ENCODE results near the gene RFESD. TPM values are rescaled to one million over a fixed set of nuclear protein-coding genes. Genes with fewer than 3 reads are reported as not detected.

Gene RFESD
- total and polyA plus RNA-seq, 2 experiments from 2014 or later = 1.6 to 2.3 TPM

DNA sequence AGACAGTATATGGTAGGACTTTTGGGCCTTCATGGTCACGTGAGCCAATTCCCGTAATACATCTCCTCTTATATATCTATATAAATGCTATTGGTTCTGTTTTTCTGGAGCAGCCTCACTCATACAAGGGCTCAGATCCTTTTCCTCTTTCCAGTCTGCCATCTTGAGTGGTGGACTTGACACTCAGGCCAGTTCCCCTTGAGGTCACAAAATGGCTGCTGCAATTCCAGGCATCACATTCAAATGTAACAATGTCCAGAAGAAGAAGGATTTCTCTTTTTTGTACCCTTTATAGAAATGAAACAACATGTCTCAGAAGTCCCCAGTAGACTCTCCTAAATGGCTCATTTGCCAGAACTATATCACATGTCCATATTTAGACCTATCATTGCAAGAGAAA lies 22.2 kb upstream of the RFESD start:
- no peak for DNase-seq (ENCODE audit: low spot score)
- no peak overlapping the region for H2AFZ ChIP-seq
- no peaks in the 10 kb centered on the region for H3K9me3 ChIP-seq (ENCODE audit: low read depth)
- no peaks in the 10 kb centered on the region for H3K79me2 ChIP-seq
- H3K36me3 ChIP-seq (replicated peaks; ENCODE audit: insufficient read depth, low read depth) = no peaks in the 10 kb centered on the region
- H3K4me1 ChIP-seq (ENCODE audit: insufficient read depth) = peaks cover 18% of the 10 kb centered on the region
- peaks cover 32% of the 10 kb centered on the region for H3K27me3 ChIP-seq
- TF ChIP-seq EZH2 (IDR thresholded peaks at IDR 0.05; ENCODE audit: borderline replicate concordance) (no peak), EZH2phosphoT487 (IDR thresholded peaks at IDR 0.05; ENCODE audit: low read depth, severe bottlenecking, unreplicated experiment) (no peak)
- TF ChIP-seq, protein P1, sequence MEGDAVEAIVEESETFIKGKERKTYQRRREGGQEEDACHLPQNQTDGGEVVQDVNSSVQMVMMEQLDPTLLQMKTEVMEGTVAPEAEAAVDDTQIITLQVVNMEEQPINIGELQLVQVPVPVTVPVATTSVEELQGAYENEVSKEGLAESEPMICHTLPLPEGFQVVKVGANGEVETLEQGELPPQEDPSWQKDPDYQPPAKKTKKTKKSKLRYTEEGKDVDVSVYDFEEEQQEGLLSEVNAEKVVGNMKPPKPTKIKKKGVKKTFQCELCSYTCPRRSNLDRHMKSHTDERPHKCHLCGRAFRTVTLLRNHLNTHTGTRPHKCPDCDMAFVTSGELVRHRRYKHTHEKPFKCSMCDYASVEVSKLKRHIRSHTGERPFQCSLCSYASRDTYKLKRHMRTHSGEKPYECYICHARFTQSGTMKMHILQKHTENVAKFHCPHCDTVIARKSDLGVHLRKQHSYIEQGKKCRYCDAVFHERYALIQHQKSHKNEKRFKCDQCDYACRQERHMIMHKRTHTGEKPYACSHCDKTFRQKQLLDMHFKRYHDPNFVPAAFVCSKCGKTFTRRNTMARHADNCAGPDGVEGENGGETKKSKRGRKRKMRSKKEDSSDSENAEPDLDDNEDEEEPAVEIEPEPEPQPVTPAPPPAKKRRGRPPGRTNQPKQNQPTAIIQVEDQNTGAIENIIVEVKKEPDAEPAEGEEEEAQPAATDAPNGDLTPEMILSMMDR (IDR thresholded peaks at IDR 0.05; ENCODE audit: poor library complexity) = no peak
- no peak overlapping the region for H3K27ac ChIP-seq
- no peak overlapping the region for H3K4me3 ChIP-seq
- H3K9me2 ChIP-seq (replicated peaks; ENCODE audit: insufficient read depth) = no peaks in the 10 kb centered on the region
- WGBS (ENCODE audit: low lambda C conversion rate, missing lambda C conversion rate) = 98% methylated on average over 2 of the region's 2 CpGs
- no peaks in the 10 kb centered on the region for H4K20me1 ChIP-seq (ENCODE audit: insufficient read depth, poor library complexity, severe bottlenecking)
- no peak overlapping the region for H3K4me2 ChIP-seq

DNA sequence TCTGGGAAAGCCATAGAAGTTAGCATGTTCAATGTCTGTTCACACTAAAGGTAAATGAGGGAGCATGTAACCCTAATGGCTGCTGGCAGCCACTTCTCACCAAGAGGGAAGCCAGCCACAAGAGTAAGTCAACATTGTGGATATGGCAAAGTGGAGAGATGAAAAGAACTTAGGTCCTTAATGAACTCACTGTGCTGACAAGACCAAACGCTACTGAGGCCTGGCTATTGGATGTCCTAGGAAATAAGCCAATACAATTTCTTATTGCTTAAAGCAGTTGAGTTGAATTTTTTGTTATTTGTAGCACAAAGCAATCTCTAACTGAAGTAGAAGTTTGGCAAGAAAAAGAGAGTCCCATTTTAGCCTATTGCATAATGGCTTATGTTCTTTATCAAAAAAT lies 19.9 kb upstream of the RFESD start:
- TF ChIP-seq EZH2phosphoT487 (IDR thresholded peaks at IDR 0.05; ENCODE audit: low read depth, severe bottlenecking, unreplicated experiment) (no peak), EZH2 (IDR thresholded peaks at IDR 0.05; ENCODE audit: borderline replicate concordance) (no peak)
- Histone ChIP-seq H4K20me1 (ENCODE audit: insufficient read depth, poor library complexity, severe bottlenecking) (no peaks in the 10 kb centered on the region), H3K27me3 (peaks cover 17% of the 10 kb centered on the region), H3K36me3 (replicated peaks; ENCODE audit: insufficient read depth, low read depth) (no peaks in the 10 kb centered on the region), H2AFZ (no peak overlapping the region), H3K9me2 (replicated peaks; ENCODE audit: insufficient read depth) (no peaks in the 10 kb centered on the region), H3K79me2 (no peaks in the 10 kb centered on the region), H3K27ac (no peak overlapping the region), H3K9me3 (ENCODE audit: low read depth) (no peaks in the 10 kb centered on the region), H3K4me1 (ENCODE audit: insufficient read depth) (peaks cover 3% of the 10 kb centered on the region), H3K4me2 (no peak overlapping the region), H3K4me3 (no peak overlapping the region)
- DNase-seq (ENCODE audit: low spot score) = no peak
- 76% methylated on average over 1 of the region's 1 CpG for WGBS (ENCODE audit: low lambda C conversion rate, missing lambda C conversion rate)

DNA sequence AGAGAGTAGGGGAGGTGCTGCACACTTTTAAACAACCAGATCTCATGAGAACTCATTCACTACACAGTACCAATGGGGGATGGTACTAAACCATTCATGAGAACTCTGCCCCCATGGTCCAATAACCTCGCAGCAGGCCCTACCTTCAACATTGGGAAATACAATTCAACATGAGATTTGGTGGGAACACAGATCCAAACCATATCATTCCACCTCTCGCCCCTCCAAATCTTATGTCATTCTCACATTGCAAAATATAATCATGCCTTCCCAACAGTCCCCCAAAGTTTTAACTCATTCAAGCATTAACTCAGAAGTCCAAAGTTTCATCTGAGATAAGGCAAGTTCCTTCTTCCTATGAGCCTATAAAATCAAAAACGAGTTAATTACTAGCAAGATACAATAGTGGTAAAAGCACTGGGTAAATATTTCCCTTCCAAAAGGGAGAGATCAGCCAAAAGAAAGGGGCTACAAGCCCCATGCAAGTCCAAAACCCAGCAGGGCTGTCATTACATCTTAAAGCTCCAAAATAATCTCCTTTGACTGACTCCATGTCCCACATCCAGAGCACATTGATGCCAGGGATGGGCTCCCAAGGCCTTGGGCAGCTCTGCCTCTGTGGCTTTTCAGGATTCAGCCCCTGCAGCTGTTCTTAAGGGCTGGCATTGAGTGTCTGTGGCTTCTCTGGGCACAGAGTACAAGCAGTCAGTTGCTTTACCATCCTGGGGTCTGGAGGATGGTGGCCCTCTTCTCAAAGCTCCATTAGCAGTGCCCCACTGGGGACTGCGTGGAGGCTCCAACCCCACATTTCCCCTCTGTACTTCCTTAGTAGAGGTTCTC lies 18.4 kb upstream of the RFESD start:
- no peaks in the 10 kb centered on the region for H3K9me3 ChIP-seq (ENCODE audit: low read depth)
- no peak overlapping the region for H3K4me3 ChIP-seq
- peak overlapping the region; percentile 22 for H3K27ac ChIP-seq
- DNase-seq (ENCODE audit: low spot score) = no peak
- H3K79me2 ChIP-seq = no peaks in the 10 kb centered on the region
- TF ChIP-seq, protein P1 (IDR thresholded peaks at IDR 0.05; ENCODE audit: poor library complexity) = no peak
- no peak for TF ChIP-seq EZH2phosphoT487 (IDR thresholded peaks at IDR 0.05; ENCODE audit: low read depth, severe bottlenecking, unreplicated experiment)
- TF ChIP-seq EZH2 (IDR thresholded peaks at IDR 0.05; ENCODE audit: borderline replicate concordance) = no peak
- WGBS (ENCODE audit: low lambda C conversion rate, missing lambda C conversion rate) = 78% methylated on average over 4 of the region's 4 CpGs
- H3K4me2 ChIP-seq = no peak overlapping the region
- peaks cover 5% of the 10 kb centered on the region for H3K4me1 ChIP-seq (ENCODE audit: insufficient read depth)
- no peaks in the 10 kb centered on the region for H3K9me2 ChIP-seq (replicated peaks; ENCODE audit: insufficient read depth)
- H3K27me3 ChIP-seq = peaks cover 3% of the 10 kb centered on the region
- no peaks in the 10 kb centered on the region for H3K36me3 ChIP-seq (replicated peaks; ENCODE audit: insufficient read depth, low read depth)
- no peaks in the 10 kb centered on the region for H4K20me1 ChIP-seq (ENCODE audit: insufficient read depth, poor library complexity, severe bottlenecking)
- H2AFZ ChIP-seq = no peak overlapping the region

DNA sequence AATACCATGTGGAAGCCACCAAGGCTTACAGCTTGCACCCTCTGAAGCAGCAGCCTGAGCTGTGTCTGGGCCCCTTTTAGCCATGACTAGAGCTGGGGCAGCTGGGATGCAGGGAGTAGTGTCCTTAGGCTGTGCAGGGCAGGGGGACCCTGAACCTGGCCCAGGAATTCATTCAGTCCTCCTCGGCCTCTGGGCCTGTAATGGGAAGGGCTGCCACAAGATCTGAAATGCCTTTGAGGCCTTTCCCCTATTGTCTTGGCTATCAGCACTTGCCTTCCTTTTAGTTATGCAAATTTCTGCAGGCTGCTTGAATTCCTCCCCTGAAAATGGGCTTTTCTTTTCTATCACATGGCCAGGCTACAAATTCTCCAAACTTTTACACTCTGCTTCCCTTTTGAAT lies 17.6 kb upstream of the RFESD start:
- no peak for DNase-seq (ENCODE audit: low spot score)
- Histone ChIP-seq H3K9me2 (replicated peaks; ENCODE audit: insufficient read depth) (no peaks in the 10 kb centered on the region), H3K27ac (peak overlapping the region; percentile 22), H3K4me3 (no peak overlapping the region), H3K9me3 (ENCODE audit: low read depth) (no peaks in the 10 kb centered on the region), H3K4me2 (no peak overlapping the region), H4K20me1 (ENCODE audit: insufficient read depth, poor library complexity, severe bottlenecking) (no peaks in the 10 kb centered on the region), H2AFZ (no peak overlapping the region), H3K27me3 (peaks cover 3% of the 10 kb centered on the region), H3K4me1 (ENCODE audit: insufficient read depth) (peaks cover 5% of the 10 kb centered on the region), H3K36me3 (replicated peaks; ENCODE audit: insufficient read depth, low read depth) (no peaks in the 10 kb centered on the region), H3K79me2 (no peaks in the 10 kb centered on the region)
- 84% methylated on average over 1 of the region's 1 CpG for WGBS (ENCODE audit: low lambda C conversion rate, missing lambda C conversion rate)
- TF ChIP-seq EZH2 (IDR thresholded peaks at IDR 0.05; ENCODE audit: borderline replicate concordance) (no peak), EZH2phosphoT487 (IDR thresholded peaks at IDR 0.05; ENCODE audit: low read depth, severe bottlenecking, unreplicated experiment) (no peak)
- TF ChIP-seq, protein P1 (IDR thresholded peaks at IDR 0.05; ENCODE audit: poor library complexity) = no peak
